Tibial artery (tissue), 4 donors: ENCODE data around the gene RIC8B.

Experiments
- DNase-seq, 2 donors: peaks; one replicate each; pipeline ENCODE4 v3.0.0-alpha.2; 2019
- H3K27ac ChIP-seq, 2 donors: fragments of 200-600 bp; sonication (generic) in 1 of 2; 1 replicate in 1 of 2; 2 replicates in 1 of 2; pipeline ENCODE4 v1.5.1; 2018 to 2019; ENCODE audit warnings: mild to moderate bottlenecking in 1 of 2
- H3K27me3 ChIP-seq, 2 donors: fragments of 200-600 bp; sonication (generic) in 1 of 2; one replicate each; pipeline versions ENCODE4 v1.5.1 to v1.6.0; 2016 to 2019
- H3K36me3 ChIP-seq, 3 donors: fragments of 200-600 bp; sonication (generic) in 2 of 3; one replicate each; pipeline ENCODE4 v1.5.1; 2016 to 2019; ENCODE audit warnings: mild to moderate bottlenecking in 2 of 3
- H3K4me1 ChIP-seq, 4 donors: fragments of 200-600 bp; sonication (generic) in 2 of 4; 1 replicate in 3 of 4; 2 replicates in 1 of 4; pipeline ENCODE4 v1.5.1; 2016 to 2019
- H3K4me3 ChIP-seq, 2 donors: fragments of 200-600 bp; sonication (generic) in 1 of 2; 1 replicate in 1 of 2; 2 replicates in 1 of 2; pipeline ENCODE4 v1.5.1; 2018 to 2019; ENCODE audit warnings: mild to moderate bottlenecking in 2 of 2
- H3K9me3 ChIP-seq, 3 donors: fragments of 200-600 bp; sonication (generic) in 1 of 3; one replicate each; pipeline ENCODE4 v1.5.1; 2016 to 2019
- intact Hi-C: fragments of 100-400 bp; cut with DNase I; formaldehyde crosslinking; loops from one replicate; pipeline ENCODE4 v1.15.0; 2023; ENCODE audit warnings: low total_unique reads
- TF ChIP-seq, protein P1 (sequence below), 2 experiments: fragments of 200-600 bp in 1 of 2; fragments of 450-650 bp in 1 of 2; IDR thresholded peaks; one replicate each; pipeline ENCODE4 v1.5.1; 2017 to 2019; ENCODE audit warnings: antibody characterized with exemption in 2 of 2, mild to moderate bottlenecking in 1 of 2, moderate library complexity in 1 of 2

The RIC8B gene

DNA sequence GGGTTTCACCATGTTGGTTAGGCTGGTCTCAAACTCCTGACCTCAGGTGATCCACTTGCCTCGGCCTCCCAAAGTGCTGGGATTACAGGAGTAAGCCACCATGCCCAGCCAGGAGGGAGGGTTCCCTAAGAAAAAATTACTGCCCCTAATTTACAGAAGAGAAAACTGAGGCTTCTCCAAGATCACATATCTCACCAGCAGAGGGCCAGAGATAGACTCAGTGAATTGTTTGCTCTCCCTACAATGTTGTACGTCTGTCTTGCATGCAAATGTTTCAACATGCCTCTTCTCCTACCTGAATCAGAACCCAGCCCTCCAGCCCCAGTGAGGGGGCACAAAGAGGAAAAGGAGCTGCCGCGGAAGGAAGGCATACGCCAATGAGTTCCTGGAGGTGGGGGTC is 132.9 kb downstream of the RIC8B start:
- H3K4me3 ChIP-seq: no peak overlapping the region
- H3K27ac ChIP-seq: no peak overlapping the region
- no peaks in the 10 kb centered on the region for H3K36me3 ChIP-seq
- peaks cover 0 to 22% of the 10 kb centered on the region in 2 donors for H3K27me3 ChIP-seq
- H3K9me3 ChIP-seq: no peaks in the 10 kb centered on the region
- intact Hi-C loops: no loop called here
- DNase-seq: no peak
- TF ChIP-seq, protein P1, sequence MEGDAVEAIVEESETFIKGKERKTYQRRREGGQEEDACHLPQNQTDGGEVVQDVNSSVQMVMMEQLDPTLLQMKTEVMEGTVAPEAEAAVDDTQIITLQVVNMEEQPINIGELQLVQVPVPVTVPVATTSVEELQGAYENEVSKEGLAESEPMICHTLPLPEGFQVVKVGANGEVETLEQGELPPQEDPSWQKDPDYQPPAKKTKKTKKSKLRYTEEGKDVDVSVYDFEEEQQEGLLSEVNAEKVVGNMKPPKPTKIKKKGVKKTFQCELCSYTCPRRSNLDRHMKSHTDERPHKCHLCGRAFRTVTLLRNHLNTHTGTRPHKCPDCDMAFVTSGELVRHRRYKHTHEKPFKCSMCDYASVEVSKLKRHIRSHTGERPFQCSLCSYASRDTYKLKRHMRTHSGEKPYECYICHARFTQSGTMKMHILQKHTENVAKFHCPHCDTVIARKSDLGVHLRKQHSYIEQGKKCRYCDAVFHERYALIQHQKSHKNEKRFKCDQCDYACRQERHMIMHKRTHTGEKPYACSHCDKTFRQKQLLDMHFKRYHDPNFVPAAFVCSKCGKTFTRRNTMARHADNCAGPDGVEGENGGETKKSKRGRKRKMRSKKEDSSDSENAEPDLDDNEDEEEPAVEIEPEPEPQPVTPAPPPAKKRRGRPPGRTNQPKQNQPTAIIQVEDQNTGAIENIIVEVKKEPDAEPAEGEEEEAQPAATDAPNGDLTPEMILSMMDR (IDR thresholded peaks at IDR 0.05): no peak
- H3K4me1 ChIP-seq: peaks cover 0 to 11% (median 6%) of the 10 kb centered on the region in 4 donors

DNA sequence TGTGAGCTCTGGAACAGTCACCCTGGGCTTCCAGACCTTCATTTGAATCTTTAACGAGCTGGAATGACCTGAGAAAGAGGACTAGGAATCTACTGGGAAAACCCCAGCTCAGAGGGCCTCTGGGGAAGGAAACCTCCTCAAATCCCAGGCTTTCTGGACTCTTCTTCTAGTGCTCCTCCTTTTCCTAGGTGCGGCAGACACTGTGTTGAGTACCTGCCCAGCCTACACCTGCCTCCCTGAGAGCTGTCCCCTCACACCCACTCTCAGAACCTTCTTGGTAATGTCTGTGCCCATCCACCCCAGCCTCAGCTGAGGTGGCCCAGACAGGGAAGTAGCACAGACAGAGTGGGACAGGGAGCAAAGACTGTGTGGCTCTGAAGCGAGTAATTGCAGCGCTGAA is 133.4 kb downstream of the RIC8B start:
- no peaks in the 10 kb centered on the region for H3K36me3 ChIP-seq
- H3K9me3 ChIP-seq: no peaks in the 10 kb centered on the region
- H3K4me1 ChIP-seq: peaks cover 0 to 11% (median 6%) of the 10 kb centered on the region in 4 donors
- no peak overlapping the region for H3K27ac ChIP-seq
- H3K27me3 ChIP-seq: peaks cover 0 to 22% of the 10 kb centered on the region in 2 donors
- DNase-seq: no peak
- TF ChIP-seq, protein P1 (IDR thresholded peaks at IDR 0.05): no peak
- H3K4me3 ChIP-seq: no peak overlapping the region
- intact Hi-C loops: no loop called here

DNA sequence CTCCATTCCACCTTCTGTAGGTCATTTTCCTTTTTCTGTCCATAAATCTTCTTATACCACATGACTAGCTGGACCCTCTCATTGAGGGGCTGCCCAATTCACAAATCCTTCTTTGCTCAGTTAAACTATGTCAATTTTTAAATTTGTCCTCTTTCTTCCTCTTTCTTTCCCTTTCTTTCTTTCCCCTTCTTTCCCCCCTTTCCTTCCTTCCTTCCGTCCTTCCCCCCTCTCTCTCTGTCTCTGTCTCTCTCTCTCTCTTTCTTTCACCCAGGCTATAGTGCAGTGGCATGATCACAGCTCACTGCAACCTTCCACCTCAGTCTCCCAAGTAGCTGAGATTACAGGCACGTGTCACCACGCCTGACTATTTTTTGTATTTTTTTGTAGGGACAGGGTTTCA is 134.1 kb downstream of the RIC8B start:
- H3K27me3 ChIP-seq: peaks cover 0 to 21% of the 10 kb centered on the region in 2 donors

DNA sequence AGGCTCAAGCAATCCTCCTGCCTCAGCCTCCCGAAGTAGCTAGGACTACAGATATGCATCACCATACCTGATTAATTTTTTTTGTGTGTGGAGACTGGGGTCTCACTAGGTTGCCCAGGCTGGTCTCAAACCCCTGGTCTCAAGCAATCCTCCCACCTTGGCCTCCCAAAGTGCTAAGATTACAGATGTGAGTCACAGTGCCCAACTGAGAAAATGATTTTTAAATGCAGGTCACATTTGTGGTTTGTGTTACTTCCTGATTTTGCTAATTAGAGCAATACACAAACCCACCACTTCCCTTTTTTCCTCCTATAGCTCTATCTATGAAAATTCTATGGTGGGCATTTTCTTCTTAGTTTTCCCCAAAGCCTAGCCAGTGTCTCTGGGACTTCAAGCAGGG is 135.7 kb downstream of the RIC8B start:
- TF ChIP-seq, protein P1 (IDR thresholded peaks at IDR 0.05): no peak
- DNase-seq: no peak
- H3K27ac ChIP-seq: no peak overlapping the region

More for the DNA sequence above, 134.1 kb downstream of the RIC8B start:
- Histone ChIP-seq H3K4me3 (no peak overlapping the region), H3K27ac (no peak overlapping the region), H3K36me3 (no peaks in the 10 kb centered on the region), H3K4me1 (peaks cover 0 to 5% (median under 1%) of the 10 kb centered on the region in 4 donors), H3K9me3 (no peaks in the 10 kb centered on the region)
- intact Hi-C loops: no loop called here
- TF ChIP-seq, protein P1 (IDR thresholded peaks at IDR 0.05): no peak
- no peak for DNase-seq

DNA sequence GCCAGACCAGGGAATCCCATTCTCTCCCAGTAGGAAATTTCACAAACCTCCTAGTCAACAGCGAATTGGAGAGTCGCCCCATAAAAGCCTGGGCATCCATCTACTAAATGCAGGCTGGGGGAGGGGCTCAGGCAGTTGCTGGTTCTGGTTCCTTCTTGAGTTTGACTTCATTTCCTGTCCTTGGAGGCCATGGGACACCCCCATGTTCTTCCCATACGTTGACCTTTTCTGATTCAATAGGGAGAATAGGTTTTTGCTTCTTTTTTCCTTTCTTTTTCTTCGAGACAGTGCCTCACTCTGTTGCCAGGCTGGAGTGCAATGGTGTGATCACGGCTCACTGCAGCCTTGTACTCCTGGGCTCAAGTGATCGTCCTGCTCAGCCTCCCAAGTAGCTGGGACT is 137.1 kb downstream of the RIC8B start:
- Histone ChIP-seq H3K27me3 (peaks cover 0 to 21% of the 10 kb centered on the region in 2 donors), H3K36me3 (no peaks in the 10 kb centered on the region), H3K4me3 (no peak overlapping the region), H3K4me1 (no peaks in the 10 kb centered on the region), H3K9me3 (no peaks in the 10 kb centered on the region), H3K27ac (no peak overlapping the region)
- TF ChIP-seq, protein P1 (IDR thresholded peaks at IDR 0.05): no peak
- DNase-seq: no peak
- intact Hi-C loops: no loop called here

More for the DNA sequence above, 135.7 kb downstream of the RIC8B start:
- Histone ChIP-seq H3K9me3 (no peaks in the 10 kb centered on the region), H3K27me3 (peaks cover 0 to 22% of the 10 kb centered on the region in 2 donors), H3K36me3 (no peaks in the 10 kb centered on the region), H3K4me3 (no peak overlapping the region), H3K4me1 (no peaks in the 10 kb centered on the region)
- intact Hi-C loops: no loop called here

DNA sequence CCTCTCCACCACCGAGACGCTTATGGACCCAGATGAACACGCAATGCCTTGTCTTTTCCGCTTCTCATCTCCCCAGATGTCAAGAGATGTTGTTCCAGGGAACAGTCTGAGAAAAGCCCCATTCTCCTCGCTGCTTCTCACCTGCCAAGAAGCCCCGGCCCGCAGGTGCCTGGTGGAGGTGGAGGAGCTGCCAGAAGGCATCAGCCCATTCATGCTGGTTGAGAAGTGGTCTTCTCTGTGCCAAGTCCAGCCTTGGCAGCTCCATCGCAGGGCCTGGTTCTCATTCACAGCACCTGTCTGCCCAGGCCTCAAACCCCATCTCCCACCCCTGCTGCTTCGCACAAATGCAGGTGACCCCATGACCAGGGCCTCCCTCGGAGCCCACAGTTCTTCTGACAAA is 139.0 kb downstream of the RIC8B start:
- no peak overlapping the region for H3K27ac ChIP-seq
- H3K36me3 ChIP-seq: no peaks in the 10 kb centered on the region
- intact Hi-C loops: no loop called here
- no peak overlapping the region for H3K4me3 ChIP-seq
- H3K4me1 ChIP-seq: no peaks in the 10 kb centered on the region
- no peaks in the 10 kb centered on the region for H3K9me3 ChIP-seq
- H3K27me3 ChIP-seq: peaks cover 0 to 12% of the 10 kb centered on the region in 2 donors
- TF ChIP-seq, protein P1 (IDR thresholded peaks at IDR 0.05): no peak
- DNase-seq: no peak
